GM21529 (cell line): Measurements from ENCODE around the gene THPO.

ENCODE experiments used
- ATAC-seq: cut with Tn5 transposase; IDR thresholded peaks from one replicate; pipeline ENCODE4 v1.9.1; 2021; ENCODE audit not compliant: unreplicated experiment

Gene THPO

GRCh38 chr3:184368116-184368515, 9.9 kb downstream of the THPO start:
- ATAC-seq: no peak

- no peak for ATAC-seq
Measured at GRCh38 chr3:184366619-184367289, 11.3 kb downstream of the THPO start.

GRCh38 chr3:184362668-184363546, 15.1 kb downstream of the THPO start:
- ATAC-seq: peak; percentile 83

DNA sequence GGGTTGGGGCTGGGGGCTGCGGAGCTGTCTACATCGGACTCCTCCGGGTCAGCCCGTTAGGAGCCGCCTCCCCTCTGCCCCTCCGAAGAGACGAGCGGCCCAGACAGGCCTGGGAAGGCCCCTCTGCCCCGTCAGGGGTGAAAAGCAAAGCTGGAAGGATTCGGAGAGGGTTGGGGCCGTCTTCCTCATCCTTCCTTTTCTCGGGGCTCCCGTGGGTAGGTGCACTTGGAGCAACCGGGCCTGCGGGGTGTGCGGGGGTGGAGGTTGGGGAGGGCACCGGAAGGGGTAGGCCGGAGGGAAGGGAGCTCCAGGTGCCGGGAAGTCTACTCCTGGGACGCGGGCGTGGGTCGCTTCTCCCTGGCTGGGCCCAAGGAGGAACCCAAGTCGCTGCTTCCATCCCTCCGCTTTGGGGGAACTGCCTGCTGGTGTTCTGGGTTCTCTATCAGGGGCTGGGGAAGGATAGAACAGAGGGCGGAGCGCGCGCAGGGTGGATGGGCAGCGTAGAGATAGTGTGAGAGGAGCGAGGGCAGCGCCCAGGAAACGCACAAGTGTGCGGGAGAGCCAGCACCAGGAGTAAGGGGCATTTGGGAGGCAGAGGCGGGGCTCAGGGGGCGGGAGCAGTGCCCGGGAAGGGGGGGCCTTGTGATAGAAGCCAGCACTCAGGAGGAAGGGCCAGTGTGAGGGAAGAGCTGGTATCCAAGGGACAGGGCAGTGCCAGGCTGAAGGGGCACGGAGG, 15.9 kb downstream of the THPO start:
- peak; percentile 15 for ATAC-seq

DNA sequence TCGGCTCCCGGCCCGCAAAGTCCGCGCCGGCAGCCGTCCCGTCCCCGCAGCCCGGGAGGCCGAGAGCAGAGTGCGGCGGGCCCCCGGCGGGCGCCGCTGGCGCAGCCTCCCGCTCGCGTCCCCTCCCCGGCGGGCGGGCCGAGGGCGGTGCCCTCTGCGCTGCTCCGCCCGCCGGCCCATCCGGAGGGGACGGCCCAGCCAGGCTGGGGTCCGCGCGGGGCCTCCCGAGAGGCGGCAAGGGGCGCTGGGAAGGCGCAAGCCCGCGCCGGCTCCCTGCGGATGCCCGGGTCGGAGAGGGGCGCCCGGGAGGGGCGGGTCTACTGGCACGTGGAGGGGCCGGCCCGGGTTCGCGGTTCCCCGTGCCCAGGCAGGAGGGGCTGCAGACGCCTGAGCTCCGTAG, 16.5 kb downstream of the THPO start, which contains the start of the genes CLCN2 and POLR2H:
Gene CLCN2 (minus strand): TSS at position 74 of the 400 bp plus-strand sequence. CDS start 126 bp downstream, outside the sequence.
Gene POLR2H (plus strand): TSS at position 179 of the 400 bp plus-strand sequence. CDS start 1,783 bp downstream, outside the sequence.
- peak; percentile 42 for ATAC-seq

GRCh38 chr3:184360929-184361531, 17.0 kb downstream of the THPO start:
- ATAC-seq: peak; percentile 2

GRCh38 chr3:184360070-184360928, 17.7 kb downstream of the THPO start:
- no peak for ATAC-seq

GRCh38 chr3:184359610-184360009, 18.4 kb downstream of the THPO start:
- ATAC-seq: no peak

GRCh38 chr3:184358921-184359350, 19.1 kb downstream of the THPO start:
- ATAC-seq: no peak

DNA sequence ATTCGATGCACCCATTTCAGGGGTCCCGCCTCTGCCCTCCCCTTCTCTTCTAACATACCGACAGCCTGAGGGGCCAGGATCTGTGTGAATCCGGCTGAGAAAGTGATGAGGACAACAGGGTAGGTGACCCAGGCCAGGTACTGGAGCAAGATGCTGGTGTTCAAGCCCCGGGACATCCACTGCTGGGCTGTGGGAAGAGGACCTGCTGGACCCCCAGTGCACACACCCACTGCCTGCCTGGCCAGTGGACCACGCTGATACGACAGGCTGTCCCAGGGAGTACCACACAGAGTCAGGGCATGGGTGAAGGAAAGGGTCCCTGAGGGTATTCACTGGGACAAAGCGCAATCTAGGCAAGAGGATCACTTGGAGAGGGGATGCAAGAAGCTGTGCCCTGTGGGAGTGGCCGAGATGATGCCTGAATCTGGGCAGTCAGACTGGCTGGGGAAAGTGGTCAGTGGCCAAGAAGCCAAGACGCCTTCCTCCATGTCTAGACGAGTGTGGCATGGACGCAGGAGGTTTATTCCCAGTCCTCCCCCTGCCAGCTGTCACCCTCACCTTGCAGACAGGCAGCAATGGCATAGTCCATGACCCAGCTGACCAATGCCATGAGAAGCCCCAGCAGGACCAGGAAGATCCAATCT, 19.8 kb downstream of the THPO start:
- no peak for ATAC-seq

DNA sequence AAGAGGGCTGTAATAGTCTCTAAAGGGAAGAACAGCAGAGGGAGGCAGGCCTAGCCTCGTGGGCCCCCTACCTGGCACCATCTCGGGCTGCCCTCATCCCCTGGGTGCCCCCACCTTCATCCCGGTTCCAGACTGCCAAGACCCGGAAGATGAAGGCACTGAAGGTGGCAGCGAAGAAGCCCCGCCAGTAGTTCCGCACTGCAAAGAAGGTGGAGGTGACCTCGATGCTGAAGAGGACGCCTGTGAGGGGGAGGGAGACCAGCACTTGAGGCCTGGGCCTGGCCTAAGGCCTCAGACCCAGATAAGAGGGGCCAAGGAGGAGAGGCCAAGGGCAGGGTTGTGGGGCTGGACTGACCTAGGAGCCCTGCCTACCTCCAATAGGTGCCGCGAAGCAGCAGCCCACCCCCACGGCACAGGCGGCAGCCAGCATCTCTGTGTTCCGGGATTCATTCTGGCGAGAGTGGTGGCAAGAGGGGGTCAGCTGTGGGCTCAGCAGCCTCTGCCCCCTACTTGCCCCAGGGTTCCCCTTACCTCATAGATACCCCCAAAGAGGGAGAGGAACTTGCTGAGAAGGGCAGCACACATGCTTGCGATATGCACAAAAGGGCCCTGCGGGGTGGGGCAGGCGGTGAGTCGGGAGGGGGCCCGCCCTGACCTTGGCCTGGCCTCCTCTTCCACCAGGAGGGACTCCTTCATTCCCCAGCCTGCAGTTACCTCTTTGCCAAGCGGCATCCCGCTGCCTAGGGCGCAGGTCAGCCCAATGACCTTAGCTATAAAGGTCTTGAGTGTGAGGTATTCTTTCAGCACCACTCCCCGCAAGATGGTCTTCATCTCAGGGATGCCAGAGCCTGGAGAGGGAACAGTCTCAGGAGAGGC, 20.5 kb downstream of the THPO start:
- no peak for ATAC-seq

DNA sequence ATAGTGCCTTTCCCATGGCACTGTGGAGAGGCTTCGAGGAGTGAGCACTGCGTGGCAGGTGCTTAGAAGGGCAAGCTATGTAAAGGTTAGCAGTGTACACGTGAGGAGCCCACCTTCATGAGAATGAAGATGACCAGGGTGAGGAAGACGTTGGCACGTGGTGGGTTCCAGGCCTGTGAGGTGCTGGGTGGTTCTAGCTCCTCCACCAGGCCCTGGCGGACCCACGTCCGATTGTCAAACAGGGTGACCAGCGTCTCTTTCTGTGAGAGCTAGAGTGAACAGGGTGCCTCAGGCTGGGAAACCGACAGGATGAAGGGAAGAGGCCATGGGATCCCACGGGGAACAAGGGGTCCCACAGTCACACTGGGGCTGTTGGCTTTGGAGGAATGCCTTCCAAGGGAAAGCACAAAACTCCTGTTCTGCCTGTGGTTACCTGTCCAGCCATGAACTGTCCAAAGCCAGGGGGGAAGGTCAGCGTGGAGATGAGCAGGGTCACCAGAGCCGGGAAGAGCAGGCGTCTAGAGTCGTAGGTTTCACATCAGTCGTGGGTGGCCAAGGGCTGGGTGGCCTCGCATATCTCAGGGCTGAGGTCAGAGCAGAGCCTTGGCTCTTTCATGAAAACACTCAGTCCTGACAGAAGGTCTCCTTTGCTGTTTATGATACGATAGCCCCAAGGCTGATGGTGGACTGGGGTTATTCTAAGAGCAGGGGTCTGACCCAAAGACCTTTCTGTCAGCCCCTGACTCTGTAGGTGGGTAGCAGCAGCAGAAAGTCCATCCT, 22.6 kb downstream of the THPO start:
- no peak for ATAC-seq

DNA sequence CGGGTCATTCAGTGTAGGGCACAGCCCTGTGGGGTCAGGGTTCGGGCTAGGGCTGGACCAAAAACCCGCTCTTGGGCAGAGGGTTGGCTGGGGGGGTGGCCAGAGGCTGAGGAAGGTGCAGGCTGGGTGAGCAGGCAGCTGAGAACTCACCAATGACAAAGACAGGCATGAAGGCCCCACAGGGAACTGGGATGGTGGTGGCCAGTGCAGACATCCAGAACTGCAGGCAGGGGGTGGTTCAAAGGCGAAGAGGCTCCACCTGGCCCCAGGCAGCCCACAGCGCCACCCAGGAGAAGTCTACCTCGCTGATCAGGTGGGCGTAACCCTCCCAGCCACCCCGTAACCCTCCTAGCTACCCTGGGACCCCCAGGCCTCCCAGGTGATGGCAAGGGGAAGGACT, 23.3 kb downstream of the THPO start:
- ATAC-seq: no peak

DNA sequence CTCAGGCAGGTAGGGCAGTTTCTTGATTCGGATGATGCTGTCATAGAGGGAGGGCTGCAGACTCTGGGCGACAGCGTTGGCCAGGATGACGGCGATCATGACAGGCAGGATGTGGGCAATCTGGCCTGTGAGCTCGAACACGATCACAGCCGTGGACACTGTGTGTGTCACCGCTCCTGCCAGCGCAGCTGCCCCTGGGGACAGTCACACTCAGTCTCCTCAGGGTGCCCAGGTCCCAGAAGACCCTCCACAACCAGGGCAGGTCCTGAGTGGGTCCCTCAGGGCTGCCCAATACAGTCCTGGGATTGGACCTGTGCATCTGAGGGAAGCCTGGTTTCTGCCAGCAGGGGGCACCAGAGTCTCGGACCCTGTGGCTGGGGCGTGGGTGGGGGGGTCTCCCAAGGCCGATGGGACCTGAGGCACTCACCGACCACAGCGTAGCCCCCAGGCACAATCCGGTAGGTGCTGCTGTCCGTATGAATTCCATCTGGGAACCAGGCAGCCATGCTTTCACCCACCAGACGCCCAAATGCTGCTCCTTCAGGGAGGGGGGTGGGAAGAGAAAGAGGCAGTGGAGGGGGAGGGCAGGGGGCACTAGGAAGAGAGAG, 23.8 kb downstream of the THPO start:
- ATAC-seq: no peak

DNA sequence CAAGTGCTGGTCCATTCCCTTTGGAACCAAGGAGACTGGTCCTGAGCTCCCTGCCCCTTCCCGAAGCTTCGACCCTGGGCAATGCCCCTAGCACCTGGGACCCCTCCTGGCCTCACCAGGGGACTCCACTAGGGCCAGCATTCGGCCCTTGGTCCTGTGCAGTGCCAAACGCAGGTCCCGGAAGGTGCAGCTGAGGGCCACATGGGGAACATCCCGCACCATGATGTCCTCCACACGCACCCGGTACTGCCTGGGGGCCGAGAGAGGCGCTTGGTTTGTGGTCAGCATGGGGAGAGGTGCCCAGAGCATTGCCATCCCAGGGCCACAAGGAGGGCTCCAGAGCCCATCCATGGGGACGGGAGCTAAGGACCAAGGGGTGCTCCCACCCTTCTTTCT, 24.5 kb downstream of the THPO start:
- no peak for ATAC-seq

DNA sequence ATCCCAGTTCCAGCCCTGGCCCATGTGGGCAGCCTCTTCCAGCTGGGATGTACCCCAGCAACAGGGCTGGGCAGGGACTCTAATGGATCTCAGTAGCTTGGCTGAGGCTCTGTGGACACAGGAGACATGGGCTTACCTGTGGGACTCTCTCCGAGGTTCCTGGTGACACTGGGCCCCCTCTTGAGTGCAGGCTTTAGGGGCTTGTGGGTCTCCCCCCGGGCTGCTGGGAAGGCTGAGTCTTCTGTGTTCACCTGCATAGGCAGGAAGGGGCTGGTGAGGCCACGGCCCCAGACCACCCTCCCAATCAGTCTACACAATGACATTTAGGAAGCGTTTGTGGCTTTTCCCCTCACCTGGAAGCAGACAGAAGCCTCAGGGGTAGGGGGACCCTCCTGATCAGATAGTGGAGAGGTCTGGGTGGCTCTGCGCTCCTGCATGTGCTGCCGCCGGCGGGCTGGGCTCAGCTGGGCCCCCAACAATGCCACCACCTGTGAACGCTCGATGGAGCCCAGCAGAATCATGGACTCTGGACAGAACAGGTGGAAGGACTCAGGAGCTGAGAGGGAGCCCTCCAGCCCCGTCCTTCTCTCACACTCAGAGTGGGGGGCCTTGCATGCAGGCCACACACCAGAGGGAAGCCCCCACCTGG, 25.0 kb downstream of the THPO start:
- no peak for ATAC-seq
